ENCODE measurements around the gene KIF20B. TPM values are rescaled to one million over a fixed set of nuclear protein-coding genes. Genes with fewer than 3 reads are reported as not detected.

The KIF20B gene
- total and polyA plus RNA-seq, 4 donors = 1.1 to 10.2 (median 3.4) TPM

GRCh38 chr10:89808842-89809241 is 107.5 kb downstream of the KIF20B start:
- no peak overlapping the region for H3K27ac ChIP-seq (ENCODE audit: low read depth in 1 of 2, low read length in 1 of 2)
- no peaks in the 10 kb centered on the region for H3K9me3 ChIP-seq (ENCODE audit: control insufficient read depth in 4 of 4, insufficient read depth in 3 of 4, low read length in 3 of 4)
- TF ChIP-seq CTCF (IDR thresholded peaks at IDR 0.05; ENCODE audit: control extremely low read depth, extremely low read depth) = no peak
- no peak for DNase-seq
- no peaks in the 10 kb centered on the region for H3K27me3 ChIP-seq (ENCODE audit: control insufficient read depth in 3 of 3, insufficient read depth in 3 of 3, low read length in 2 of 3)
- H3K4me1 ChIP-seq (ENCODE audit: control insufficient read depth in 5 of 5, insufficient read depth in 5 of 5, low read length in 5 of 5) = no peaks in the 10 kb centered on the region
- H3K4me3 ChIP-seq = no peak overlapping the region
- H3K36me3 ChIP-seq (ENCODE audit: control insufficient read depth in 4 of 4, insufficient read depth in 4 of 4, low read length in 4 of 4) = no peaks in the 10 kb centered on the region
- H3K9ac ChIP-seq (ENCODE audit: insufficient read depth in 1 of 2, low read length in 2 of 2) = no peak overlapping the region
- WGBS, 2 donors = 51 to 69% methylated on average over 2 of the region's 2 CpGs
- no peak for ATAC-seq (ENCODE audit: insufficient read depth, low FRiP score)

- no peaks in the 10 kb centered on the region for H3K36me3 ChIP-seq (ENCODE audit: control insufficient read depth in 4 of 4, insufficient read depth in 4 of 4, low read length in 4 of 4)
- H3K9me3 ChIP-seq (ENCODE audit: control insufficient read depth in 4 of 4, insufficient read depth in 3 of 4, low read length in 3 of 4) = no peaks in the 10 kb centered on the region
- H3K4me3 ChIP-seq = no peak overlapping the region
- no peak overlapping the region for H3K9ac ChIP-seq (ENCODE audit: insufficient read depth in 1 of 2, low read length in 2 of 2)
- H3K27ac ChIP-seq (ENCODE audit: low read depth in 1 of 2, low read length in 1 of 2) = no peak overlapping the region
- ATAC-seq (ENCODE audit: insufficient read depth, low FRiP score) (no peak), DNase-seq (no peak)
- no peaks in the 10 kb centered on the region for H3K27me3 ChIP-seq (ENCODE audit: control insufficient read depth in 3 of 3, insufficient read depth in 3 of 3, low read length in 2 of 3)
- 81 to 86% methylated on average over 4 of the region's 4 CpGs for WGBS, 2 donors
- no peak for TF ChIP-seq CTCF (IDR thresholded peaks at IDR 0.05; ENCODE audit: control extremely low read depth, extremely low read depth)
- H3K4me1 ChIP-seq (ENCODE audit: control insufficient read depth in 5 of 5, insufficient read depth in 5 of 5, low read length in 5 of 5) = no peaks in the 10 kb centered on the region
Measured at GRCh38 chr10:89809766-89810165, 108.4 kb downstream of the KIF20B start.

- no peaks in the 10 kb centered on the region for H3K27me3 ChIP-seq (ENCODE audit: control insufficient read depth in 3 of 3, insufficient read depth in 3 of 3, low read length in 2 of 3)
- H3K36me3 ChIP-seq (ENCODE audit: control insufficient read depth in 4 of 4, insufficient read depth in 4 of 4, low read length in 4 of 4) = no peaks in the 10 kb centered on the region
- no peak overlapping the region for H3K4me3 ChIP-seq
- no peak for DNase-seq
- WGBS, 2 donors = 92 to 97% methylated on average over 4 of the region's 4 CpGs
- no peak overlapping the region for H3K27ac ChIP-seq (ENCODE audit: low read depth in 1 of 2, low read length in 1 of 2)
- no peaks in the 10 kb centered on the region for H3K4me1 ChIP-seq (ENCODE audit: control insufficient read depth in 5 of 5, insufficient read depth in 5 of 5, low read length in 5 of 5)
- no peak for ATAC-seq (ENCODE audit: insufficient read depth, low FRiP score)
- TF ChIP-seq CTCF (IDR thresholded peaks at IDR 0.05; ENCODE audit: control extremely low read depth, extremely low read depth) = no peak
- no peak overlapping the region for H3K9ac ChIP-seq (ENCODE audit: insufficient read depth in 1 of 2, low read length in 2 of 2)
- no peaks in the 10 kb centered on the region for H3K9me3 ChIP-seq (ENCODE audit: control insufficient read depth in 4 of 4, insufficient read depth in 3 of 4, low read length in 3 of 4)
Measured at GRCh38 chr10:89810908-89811525, 109.6 kb downstream of the KIF20B start.

GRCh38 chr10:89813546-89813945 is 112.2 kb downstream of the KIF20B start:
- DNase-seq = no peak
- Histone ChIP-seq H3K9me3 (ENCODE audit: control insufficient read depth in 4 of 4, insufficient read depth in 3 of 4, low read length in 3 of 4) (no peaks in the 10 kb centered on the region), H3K4me1 (ENCODE audit: control insufficient read depth in 5 of 5, insufficient read depth in 5 of 5, low read length in 5 of 5) (no peaks in the 10 kb centered on the region), H3K27ac (ENCODE audit: low read depth in 1 of 2, low read length in 1 of 2) (no peak overlapping the region), H3K27me3 (ENCODE audit: control insufficient read depth in 3 of 3, insufficient read depth in 3 of 3, low read length in 2 of 3) (no peaks in the 10 kb centered on the region), H3K4me3 (no peak overlapping the region), H3K36me3 (ENCODE audit: control insufficient read depth in 4 of 4, insufficient read depth in 4 of 4, low read length in 4 of 4) (no peaks in the 10 kb centered on the region), H3K9ac (ENCODE audit: insufficient read depth in 1 of 2, low read length in 2 of 2) (no peak overlapping the region)
- no peak for TF ChIP-seq CTCF (IDR thresholded peaks at IDR 0.05; ENCODE audit: control extremely low read depth, extremely low read depth)
- ATAC-seq (ENCODE audit: insufficient read depth, low FRiP score) = no peak
- 61 to 68% methylated on average over 3 of the region's 3 CpGs for WGBS, 2 donors

Data from lung (tissue), 12 donors.